ENCODE measurements around the gene CMIP.

The CMIP gene

DNA sequence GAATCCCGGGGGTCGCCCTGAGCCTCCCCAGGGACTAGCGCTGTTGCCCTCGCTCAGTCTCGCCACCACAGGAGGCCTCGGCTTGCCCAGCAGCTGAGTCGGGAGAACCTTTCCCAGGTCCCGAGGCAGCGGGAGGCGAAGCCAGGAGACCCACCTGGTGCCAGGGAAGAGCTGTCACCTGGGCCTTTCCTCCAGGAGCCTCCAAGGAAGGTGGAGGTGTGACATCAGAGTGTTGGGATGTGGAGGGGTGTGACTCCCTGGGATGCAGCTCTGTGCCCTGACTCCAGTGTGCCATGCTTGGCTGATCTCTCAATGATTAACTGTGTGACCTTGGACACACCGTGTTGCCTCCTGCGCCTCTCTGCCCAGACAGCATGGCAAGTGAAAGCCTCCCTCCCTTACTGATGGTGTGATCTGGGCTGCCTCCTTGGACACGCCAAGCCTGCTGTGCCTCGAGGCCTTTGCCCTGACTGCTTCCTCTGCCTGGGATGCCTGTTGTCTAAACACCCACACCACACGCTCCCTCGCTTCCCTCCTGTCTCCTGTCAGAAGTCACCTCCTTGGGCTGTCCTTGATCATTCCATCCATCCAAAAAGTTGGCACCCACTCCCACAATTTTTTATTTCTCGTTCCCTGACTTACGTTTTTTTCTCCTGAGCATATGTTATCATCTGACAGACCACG is 88.0 kb downstream of the CMIP start:
- DNase-seq (ENCODE audit: low read depth in 2 of 2), result no peak
- TF ChIP-seq, protein P1, sequence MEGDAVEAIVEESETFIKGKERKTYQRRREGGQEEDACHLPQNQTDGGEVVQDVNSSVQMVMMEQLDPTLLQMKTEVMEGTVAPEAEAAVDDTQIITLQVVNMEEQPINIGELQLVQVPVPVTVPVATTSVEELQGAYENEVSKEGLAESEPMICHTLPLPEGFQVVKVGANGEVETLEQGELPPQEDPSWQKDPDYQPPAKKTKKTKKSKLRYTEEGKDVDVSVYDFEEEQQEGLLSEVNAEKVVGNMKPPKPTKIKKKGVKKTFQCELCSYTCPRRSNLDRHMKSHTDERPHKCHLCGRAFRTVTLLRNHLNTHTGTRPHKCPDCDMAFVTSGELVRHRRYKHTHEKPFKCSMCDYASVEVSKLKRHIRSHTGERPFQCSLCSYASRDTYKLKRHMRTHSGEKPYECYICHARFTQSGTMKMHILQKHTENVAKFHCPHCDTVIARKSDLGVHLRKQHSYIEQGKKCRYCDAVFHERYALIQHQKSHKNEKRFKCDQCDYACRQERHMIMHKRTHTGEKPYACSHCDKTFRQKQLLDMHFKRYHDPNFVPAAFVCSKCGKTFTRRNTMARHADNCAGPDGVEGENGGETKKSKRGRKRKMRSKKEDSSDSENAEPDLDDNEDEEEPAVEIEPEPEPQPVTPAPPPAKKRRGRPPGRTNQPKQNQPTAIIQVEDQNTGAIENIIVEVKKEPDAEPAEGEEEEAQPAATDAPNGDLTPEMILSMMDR (IDR thresholded peaks at IDR 0.05; ENCODE audit: low read depth, low read length), result no peak
- H3K4me3 ChIP-seq (replicated peaks in 1 of 2; ENCODE audit: low read depth in 2 of 2, low read length in 2 of 2), result no peak overlapping the region

DNA sequence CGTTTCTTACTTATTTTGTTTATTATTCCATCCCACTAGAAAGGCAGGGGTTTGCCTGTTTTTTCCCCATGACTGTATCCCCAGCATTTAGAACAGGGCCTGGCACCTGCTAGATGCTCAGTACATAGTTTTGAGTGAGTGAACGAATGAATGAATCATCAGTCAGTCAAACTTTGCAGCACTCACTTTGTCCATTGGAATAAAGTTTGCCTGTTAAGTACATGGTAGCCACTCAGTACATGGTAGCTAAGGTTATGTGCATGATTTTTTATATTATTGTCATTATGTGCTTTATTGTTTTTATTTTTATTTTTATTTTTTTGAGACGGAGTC is 88.5 kb downstream of the CMIP start:
- no peak overlapping the region for H3K4me3 ChIP-seq (replicated peaks in 1 of 2; ENCODE audit: low read depth in 2 of 2, low read length in 2 of 2)
- DNase-seq (ENCODE audit: low read depth in 2 of 2), result no peak
- TF ChIP-seq, protein P1 (IDR thresholded peaks at IDR 0.05; ENCODE audit: low read depth, low read length), result no peak

GRCh38 chr16:81535679-81536360 is 91.2 kb downstream of the CMIP start:
- DNase-seq (ENCODE audit: low read depth in 2 of 2), result no peak
- TF ChIP-seq, protein P1 (IDR thresholded peaks at IDR 0.05; ENCODE audit: low read depth, low read length), result no peak
- H3K4me3 ChIP-seq (replicated peaks in 1 of 2; ENCODE audit: low read depth in 2 of 2, low read length in 2 of 2), result no peak overlapping the region

GRCh38 chr16:81536648-81537047 is 92.0 kb downstream of the CMIP start:
- DNase-seq (ENCODE audit: low read depth in 2 of 2), result no peak
- TF ChIP-seq, protein P1 (IDR thresholded peaks at IDR 0.05; ENCODE audit: low read depth, low read length), result no peak
- H3K4me3 ChIP-seq (replicated peaks in 1 of 2; ENCODE audit: low read depth in 2 of 2, low read length in 2 of 2), result no peak overlapping the region

DNA sequence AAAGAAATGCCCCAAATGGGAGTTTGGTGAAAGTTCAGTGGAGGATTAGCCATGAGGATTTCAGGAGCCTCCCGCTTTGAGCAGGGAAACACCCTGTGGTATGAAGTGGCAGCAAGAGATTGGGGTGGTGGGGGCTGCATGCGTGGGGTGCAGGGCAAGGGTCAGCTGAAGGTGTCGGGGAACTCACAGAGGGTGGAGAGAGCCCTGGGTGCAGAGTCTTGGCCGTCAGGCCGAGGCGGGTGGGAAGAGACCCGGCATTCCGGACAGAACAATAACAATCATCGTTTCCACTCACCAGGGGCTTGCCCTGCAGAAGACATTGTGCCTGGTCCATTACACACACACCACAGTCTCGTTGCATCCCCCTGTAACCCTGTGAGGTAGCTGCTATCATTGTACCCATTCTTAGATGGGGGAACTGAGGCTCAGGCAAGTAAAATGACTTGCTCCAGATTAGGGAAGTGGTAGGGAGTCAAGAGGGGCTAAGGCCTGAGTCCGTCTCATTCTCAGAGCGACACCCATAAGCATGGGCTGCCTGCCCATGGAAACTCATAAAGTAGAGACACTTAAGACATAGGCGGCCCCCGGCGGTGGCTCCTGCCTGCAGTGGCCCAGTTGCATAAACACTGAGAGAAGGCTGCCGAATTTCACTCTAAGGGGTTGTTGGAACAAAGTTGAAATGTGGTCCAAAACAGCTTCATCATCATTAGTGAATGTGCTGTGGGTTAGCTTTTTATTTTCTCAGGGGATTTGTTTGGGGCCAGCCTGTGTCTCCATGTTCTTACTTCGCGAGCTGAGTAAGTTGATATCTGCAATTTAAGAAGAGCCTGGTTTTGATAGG is 93.3 kb downstream of the CMIP start:
- no peak overlapping the region for H3K4me3 ChIP-seq (replicated peaks in 1 of 2; ENCODE audit: low read depth in 2 of 2, low read length in 2 of 2)
- peak; percentile 58 to 65 for DNase-seq (ENCODE audit: low read depth in 2 of 2)
- TF ChIP-seq, protein P1 (IDR thresholded peaks at IDR 0.05; ENCODE audit: low read depth, low read length), result no peak

GRCh38 chr16:81539009-81539758 is 94.6 kb downstream of the CMIP start:
- DNase-seq (ENCODE audit: low read depth in 2 of 2), result peak in 1 of 2 donors; percentile 30
- TF ChIP-seq, protein P1 (IDR thresholded peaks at IDR 0.05; ENCODE audit: low read depth, low read length), result no peak

More at GRCh38 chr16:81539009-81539758, 94.6 kb downstream of the CMIP start:
- no peak overlapping the region for H3K4me3 ChIP-seq (replicated peaks in 1 of 2; ENCODE audit: low read depth in 2 of 2, low read length in 2 of 2)

All from cardiac fibroblast (primary cell).